Adrenal gland (tissue), 5 donors: ENCODE measurements around the gene SRRT.

ENCODE experiments used
- POLR2A ChIP-seq, 2 donors: fragments of 450-650 bp; IDR thresholded peaks; one replicate each; pipeline ENCODE4 v1.6.1; 2017; ENCODE audit warnings: antibody characterized with exemption in 2 of 2, mild to moderate bottlenecking in 2 of 2, moderate library complexity in 1 of 2
- TF ChIP-seq, protein P1 (sequence below), 6 experiments: fragments of 450-650 bp in 4 of 6; fragments of 200-600 bp in 2 of 6; sonication (generic) in 1 of 6; IDR thresholded peaks; 1 replicate in 5 of 6; 2 replicates in 1 of 6; pipeline versions ENCODE4 v1.5.1 to v1.8.0; 2016 to 2021; ENCODE audit warnings: antibody characterized with exemption in 6 of 6, mild to moderate bottlenecking in 2 of 6, moderate library complexity in 1 of 6
- donor health status: DM: no; HTN: no; CAD: no.

- TF ChIP-seq, protein P1, sequence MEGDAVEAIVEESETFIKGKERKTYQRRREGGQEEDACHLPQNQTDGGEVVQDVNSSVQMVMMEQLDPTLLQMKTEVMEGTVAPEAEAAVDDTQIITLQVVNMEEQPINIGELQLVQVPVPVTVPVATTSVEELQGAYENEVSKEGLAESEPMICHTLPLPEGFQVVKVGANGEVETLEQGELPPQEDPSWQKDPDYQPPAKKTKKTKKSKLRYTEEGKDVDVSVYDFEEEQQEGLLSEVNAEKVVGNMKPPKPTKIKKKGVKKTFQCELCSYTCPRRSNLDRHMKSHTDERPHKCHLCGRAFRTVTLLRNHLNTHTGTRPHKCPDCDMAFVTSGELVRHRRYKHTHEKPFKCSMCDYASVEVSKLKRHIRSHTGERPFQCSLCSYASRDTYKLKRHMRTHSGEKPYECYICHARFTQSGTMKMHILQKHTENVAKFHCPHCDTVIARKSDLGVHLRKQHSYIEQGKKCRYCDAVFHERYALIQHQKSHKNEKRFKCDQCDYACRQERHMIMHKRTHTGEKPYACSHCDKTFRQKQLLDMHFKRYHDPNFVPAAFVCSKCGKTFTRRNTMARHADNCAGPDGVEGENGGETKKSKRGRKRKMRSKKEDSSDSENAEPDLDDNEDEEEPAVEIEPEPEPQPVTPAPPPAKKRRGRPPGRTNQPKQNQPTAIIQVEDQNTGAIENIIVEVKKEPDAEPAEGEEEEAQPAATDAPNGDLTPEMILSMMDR (IDR thresholded peaks at IDR 0.05) = no peak
- no peak for TF ChIP-seq POLR2A (IDR thresholded peaks at IDR 0.05)
Observed at GRCh38 chr7:100875356-100875751, 451 bp downstream of the SRRT start.
